ENCODE data around the gene SUSD4.
"Not testable (repeated sequence)": the region's sequence is repeated elsewhere in the genome, so short reads cannot be mapped to it uniquely, and the experiment has no call there.

The SUSD4 gene

GRCh38 chr1:223288826-223289225 is 75.2 kb downstream of the SUSD4 start:
- DNase-seq, result no peak

DNA sequence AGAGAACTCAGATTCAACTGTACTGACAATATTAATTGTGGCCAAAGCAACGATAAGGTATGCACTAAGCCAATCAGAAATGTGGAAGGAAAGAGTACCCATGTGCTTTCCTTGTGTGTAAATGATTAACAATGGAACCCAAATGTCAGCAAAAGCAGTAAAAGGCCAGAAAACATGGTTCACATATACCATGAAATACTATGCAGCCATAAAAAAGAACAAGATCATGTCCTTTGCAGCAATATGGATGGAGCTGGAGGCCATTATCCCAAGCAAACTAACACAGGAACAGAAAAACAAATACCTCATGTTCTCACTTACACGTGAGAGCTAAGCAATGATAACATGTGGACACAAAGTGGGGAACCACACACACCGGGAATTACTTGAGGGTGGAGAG is 78.5 kb downstream of the SUSD4 start:
- no peak for DNase-seq

GRCh38 chr1:223283697-223284096 is 80.3 kb downstream of the SUSD4 start:
- DNase-seq, result not testable (repeated sequence)

- DNase-seq, result not testable (repeated sequence)
Observed at GRCh38 chr1:223278311-223278710, 85.7 kb downstream of the SUSD4 start.

DNA sequence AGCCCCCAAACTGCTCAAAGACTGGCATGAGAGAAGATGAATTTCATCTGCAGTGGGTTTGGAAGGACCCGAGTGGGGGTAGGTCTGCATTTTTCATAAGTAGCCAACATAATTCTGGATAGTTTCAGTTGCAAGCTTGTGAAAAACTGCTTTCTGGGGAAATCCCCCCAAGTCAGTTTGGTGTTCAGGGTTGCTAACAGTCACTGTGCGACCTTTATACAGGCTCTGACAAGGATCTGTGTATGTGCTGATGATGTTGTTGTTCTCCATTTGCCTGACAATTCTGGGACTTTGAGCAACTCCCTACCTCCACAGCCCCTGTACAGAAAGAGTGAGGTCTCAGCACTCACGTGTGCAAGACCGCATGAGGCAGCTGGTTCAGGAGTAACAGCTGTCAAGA is 87.9 kb downstream of the SUSD4 start:
- no peak for DNase-seq

DNA sequence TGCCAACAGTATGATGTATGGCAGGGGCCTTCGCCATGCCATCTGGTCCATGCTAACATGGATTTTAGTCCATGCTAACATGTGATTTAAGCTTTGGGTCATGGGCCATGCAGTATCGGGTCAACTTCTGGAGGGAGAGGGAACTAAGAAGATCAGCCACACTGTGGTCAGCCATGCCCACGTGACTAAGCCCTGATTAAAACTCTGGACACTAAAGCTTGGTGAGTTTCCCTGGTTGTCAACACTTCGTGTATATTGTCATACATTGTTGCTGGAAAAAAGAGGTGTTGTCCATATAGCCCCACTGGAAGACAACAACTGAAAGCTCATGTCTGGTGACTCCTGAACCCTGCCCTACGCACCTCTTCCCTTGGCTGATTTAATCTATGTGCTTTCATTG is 90.5 kb downstream of the SUSD4 start:
- no peak for DNase-seq

DNA sequence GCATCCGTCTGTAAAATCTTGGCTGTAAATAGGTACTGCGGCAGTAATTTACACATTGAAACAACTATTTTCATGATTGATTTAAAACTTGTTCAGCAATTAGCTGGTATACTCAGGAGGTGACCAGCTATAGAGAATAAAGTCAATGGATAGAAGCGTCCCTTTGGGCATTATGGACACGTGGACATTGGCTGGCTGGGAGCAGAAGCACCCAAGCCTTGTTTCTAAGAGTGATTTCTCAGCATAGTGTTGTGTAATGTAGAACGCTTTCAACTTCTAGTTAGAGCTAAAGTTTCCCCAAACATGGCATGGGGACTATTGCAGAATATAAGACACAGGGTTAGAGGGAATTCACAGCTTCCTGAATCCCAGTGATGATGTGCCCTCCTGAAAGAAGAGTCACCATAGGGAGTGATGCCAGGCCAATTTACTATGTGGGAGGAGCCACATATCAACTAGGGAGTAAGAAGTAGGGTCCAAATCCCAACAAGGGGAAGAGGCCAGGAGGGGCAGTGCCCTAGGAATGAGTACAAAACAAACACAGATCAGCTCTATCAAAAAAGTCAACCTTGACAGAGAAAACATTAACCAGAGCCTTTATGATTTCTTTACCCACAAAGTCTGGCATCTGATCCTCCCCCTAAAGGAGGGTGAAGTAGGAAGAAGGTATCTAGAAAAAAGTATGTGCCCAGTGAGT is 92.7 kb downstream of the SUSD4 start:
- DNase-seq, result no peak

GRCh38 chr1:223270155-223270554 is 93.8 kb downstream of the SUSD4 start:
- DNase-seq, result no peak

GRCh38 chr1:223269006-223269405 is 95.0 kb downstream of the SUSD4 start:
- no peak for DNase-seq

DNA sequence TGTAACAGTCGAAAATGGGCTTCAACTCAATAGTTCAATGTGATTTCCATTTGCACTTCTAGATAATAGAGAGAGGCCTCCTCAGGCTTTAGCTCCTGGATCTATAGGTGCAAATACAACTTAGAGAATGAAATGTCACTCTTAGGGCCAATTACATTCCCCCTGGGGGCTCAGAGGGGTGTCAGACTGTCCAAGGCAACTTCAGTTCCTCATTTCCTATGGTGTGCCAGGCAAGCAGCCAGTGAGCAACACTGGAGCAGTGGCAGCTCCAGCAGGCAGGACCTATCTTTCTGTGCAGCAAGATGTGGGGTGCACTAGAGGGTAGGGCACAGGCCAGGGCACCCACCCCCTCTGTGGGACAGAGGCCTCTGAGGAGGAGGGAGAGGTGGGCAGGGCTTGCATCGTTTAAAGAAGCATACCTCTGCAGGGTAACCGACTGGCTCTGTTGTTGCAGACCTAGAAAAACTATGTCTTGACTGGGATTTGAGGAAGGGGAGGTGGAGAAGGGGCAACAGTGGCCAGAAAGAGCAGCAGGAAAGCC is 97.3 kb downstream of the SUSD4 start:
- DNase-seq, result no peak

DNA sequence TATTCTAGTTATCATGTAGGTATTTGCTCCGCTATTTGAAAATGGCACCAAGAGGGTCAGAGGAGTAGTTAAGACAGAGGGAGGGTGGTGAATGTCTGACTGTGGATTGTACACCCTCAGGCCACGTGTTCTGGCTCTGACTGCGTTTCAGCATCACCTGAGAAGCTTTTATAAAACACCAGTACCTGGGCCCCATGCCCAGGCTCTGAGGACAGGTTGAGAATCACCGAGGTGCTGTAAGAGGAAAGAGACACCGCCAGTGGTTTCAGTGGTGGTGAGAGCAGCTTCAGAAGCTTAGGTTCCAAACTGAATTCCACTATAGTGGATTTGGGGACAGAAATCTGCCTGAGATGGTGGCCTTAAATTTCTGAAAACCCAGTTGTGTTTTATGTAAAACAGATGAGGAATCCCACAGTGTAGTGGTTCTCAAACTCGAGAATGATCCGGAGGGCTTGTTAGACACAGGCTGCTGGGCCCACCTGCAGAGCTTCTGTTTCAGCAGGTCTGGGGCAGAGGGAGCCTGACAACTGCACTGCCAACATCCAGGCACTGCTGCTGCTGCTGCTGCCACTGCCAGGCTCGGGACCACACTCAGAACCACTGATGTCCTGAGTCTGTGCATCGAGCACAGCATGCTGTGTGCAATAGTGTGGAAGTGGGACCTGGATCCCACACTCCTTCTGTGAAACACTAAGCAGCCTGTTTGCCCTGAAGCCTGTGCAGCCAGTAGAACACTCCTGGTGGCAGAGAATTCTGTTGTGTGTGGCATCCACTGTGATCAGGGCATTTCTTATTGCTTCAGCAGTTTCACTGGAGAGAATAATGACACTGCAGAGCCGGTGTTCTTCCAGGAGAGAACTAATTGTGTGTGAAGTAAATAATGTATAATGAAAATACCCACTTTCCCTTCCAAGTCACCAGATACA is 98.7 kb downstream of the SUSD4 start:
- DNase-seq, result no peak

- DNase-seq, result no peak
Observed at GRCh38 chr1:223264529-223264928, 99.4 kb downstream of the SUSD4 start.

DNA sequence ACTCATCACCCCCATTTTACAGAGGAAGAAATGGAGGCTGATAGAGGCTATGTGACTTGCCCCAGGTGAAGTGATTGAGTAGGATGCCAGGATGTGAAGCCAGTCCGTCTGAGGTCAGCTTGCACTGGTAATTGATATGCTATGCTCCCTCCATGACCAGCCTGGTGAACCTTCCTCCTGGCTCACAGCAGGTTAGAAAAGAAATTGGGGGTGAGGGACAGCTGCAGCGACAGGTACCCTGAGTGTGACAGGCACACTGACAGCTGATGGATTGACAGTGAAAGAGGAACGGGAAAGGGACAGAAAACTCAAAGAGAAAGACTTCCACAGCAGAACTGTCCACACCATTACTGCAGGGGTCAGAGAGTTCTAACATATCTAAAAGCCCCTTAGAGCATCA is 102.1 kb downstream of the SUSD4 start:
- no peak for DNase-seq

- no peak for DNase-seq
Observed at GRCh38 chr1:223260712-223261111, 103.3 kb downstream of the SUSD4 start.

- DNase-seq, result no peak
Observed at GRCh38 chr1:223259462-223259861, 104.5 kb downstream of the SUSD4 start.

DNA sequence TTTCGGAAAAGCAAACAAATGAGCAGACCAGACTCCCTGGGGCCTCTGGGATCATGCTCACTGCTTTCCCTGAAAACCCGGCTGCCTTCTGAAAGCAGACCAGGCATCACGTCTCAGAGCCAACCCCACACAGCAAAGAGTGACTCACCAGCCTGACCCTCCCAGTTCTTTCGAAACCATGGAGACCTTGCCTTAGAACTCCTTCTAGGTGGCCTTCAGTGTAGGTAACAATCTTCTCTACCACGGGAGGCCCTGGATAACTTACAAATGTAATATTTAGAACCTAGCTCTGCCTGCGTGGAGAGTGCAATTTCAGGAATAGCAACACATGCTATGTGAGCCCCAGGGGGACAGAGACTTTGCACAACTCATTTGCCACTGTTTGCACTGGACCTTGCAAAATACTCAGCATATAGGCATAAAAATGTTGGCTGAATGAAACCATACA is 105.2 kb downstream of the SUSD4 start:
- no peak for DNase-seq

- DNase-seq, result no peak
Observed at GRCh38 chr1:223257856-223258550, 106.0 kb downstream of the SUSD4 start.

GRCh38 chr1:223256034-223256433 is 107.9 kb downstream of the SUSD4 start:
- no peak for DNase-seq

DNA sequence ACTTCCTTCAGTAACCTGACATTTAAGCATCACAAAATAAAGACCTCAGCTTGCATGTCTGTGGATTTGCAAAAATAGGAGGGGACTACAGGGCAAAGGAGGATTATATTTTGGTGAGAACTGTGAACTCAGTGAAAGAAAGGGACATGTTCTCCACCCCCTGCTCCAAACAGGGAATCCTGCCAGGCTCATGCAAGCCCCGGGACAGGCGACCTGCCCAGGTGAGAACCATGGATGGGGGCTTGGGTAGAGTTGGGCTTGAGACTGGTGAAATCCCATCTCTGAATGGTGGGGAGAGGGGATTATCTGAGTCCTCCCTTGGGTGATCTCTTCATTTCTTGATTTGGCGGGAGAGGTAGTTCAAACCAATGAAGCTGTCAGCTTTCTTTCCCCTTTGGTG is 110.1 kb downstream of the SUSD4 start:
- no peak for DNase-seq

GRCh38 chr1:223251387-223251786 is 112.6 kb downstream of the SUSD4 start:
- DNase-seq, result not testable (repeated sequence)

DNA sequence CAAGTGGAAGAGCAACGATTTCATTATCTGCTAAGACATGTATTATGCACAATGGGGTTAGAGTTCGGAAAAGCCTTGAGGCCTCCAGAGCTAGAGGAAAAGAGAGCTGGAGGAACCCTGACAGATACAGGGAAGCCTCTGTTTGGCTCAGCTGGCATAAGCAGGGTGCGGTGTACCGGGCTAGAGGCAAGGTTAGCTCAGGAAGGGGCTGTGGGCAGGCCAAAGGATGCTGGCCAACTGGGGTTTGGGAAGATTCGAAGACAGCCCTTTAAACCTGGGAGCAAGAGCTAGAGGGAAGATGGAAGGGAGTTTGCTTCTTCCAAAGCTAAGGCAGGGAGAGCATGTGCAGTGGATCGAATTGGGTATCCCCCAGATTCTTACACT is 113.4 kb downstream of the SUSD4 start:
- DNase-seq, result no peak

GRCh38 chr1:223249854-223250631 is 113.9 kb downstream of the SUSD4 start:
- no peak for DNase-seq

GRCh38 chr1:223248770-223249140 is 115.2 kb downstream of the SUSD4 start:
- DNase-seq, result no peak
